HuH-7.5 (cell line): ENCODE data around the gene ING2.
"Not testable (repeated sequence)": the region's sequence is repeated elsewhere in the genome, so short reads cannot be mapped to it uniquely, and the experiment has no call there.

Experiments used
- DNase-seq: peaks from one replicate; pipeline ENCODE4 v3.0.0; 2011; ENCODE audit warnings: low spot score

ING2 gene

GRCh38 chr4:183550345-183551093, 45.7 kb downstream of the ING2 start:
- DNase-seq = no peak

- no peak for DNase-seq
These were observed 47.7 kb downstream of the ING2 start for GRCh38 chr4:183552274-183553146.

GRCh38 chr4:183553147-183553478, 48.3 kb downstream of the ING2 start:
- not testable (repeated sequence) for DNase-seq

GRCh38 chr4:183553601-183554345, 48.9 kb downstream of the ING2 start:
- no peak for DNase-seq

- DNase-seq = no peak
These were observed 49.5 kb downstream of the ING2 start for GRCh38 chr4:183554346-183554686.

GRCh38 chr4:183554878-183555585, 50.2 kb downstream of the ING2 start:
- no peak for DNase-seq

GRCh38 chr4:183556947-183557346, 52.1 kb downstream of the ING2 start:
- no peak for DNase-seq

GRCh38 chr4:183557611-183558010, 52.8 kb downstream of the ING2 start:
- DNase-seq = no peak

GRCh38 chr4:183558873-183559272, 54.0 kb downstream of the ING2 start:
- DNase-seq = no peak

- no peak for DNase-seq
These were observed 57.0 kb downstream of the ING2 start for GRCh38 chr4:183561905-183562304.
